H1 (cell line): ENCODE measurements around the gene CELF5. TPM values are rescaled to one million over a fixed set of nuclear protein-coding genes. Genes with fewer than 3 reads are reported as not detected.
A peak's percentile ranks its signal among the peaks of the same experiment; 100 is the strongest.

Experiments used
- CTCF ChIA-PET: fragments of 300-600 bp; sonication (Branson Sonifier 250); formaldehyde crosslinking; loops from one replicate; lab custom pipeline; 2021; ENCODE audit not compliant: partially characterized antibody; lab: Charles Lee
- POLR2A ChIA-PET: fragments of 300-600 bp; sonication (Branson Sonifier 250); formaldehyde crosslinking; loops from one replicate; lab custom pipeline; 2021; ENCODE audit warnings: inconsistent platforms; ENCODE audit not compliant: partially characterized antibody; lab: Charles Lee
- DNase-seq, 2 experiments: peaks; one replicate each; pipeline versions ENCODE4 v3.0.0 to v3.0.0-alpha.2; 2010 to 2022; ENCODE audit warnings: low spot score in 2 of 2, low read depth in 1 of 2, mixed read lengths in 1 of 2
- FAIRE-seq: peaks from 2 replicates; lab custom pipeline; 2011; peaks lifted over from hg19 to GRCh38; lab: Jason Lieb, UNC
- H2AFZ ChIP-seq: 2 replicates; pipeline ENCODE4 v1.8.1; 2012; ENCODE audit warnings: low read length, inconsistent platforms
- H2AK5ac ChIP-seq: 2 replicates; pipeline ENCODE4 v1.6.1; 2013; ENCODE audit warnings: low read depth, low read length
- H2BK120ac ChIP-seq: replicated peaks from 2 replicates; pipeline ENCODE3; 2013; ENCODE audit warnings: low read depth, low read length, inconsistent platforms
- H2BK12ac ChIP-seq: 2 replicates; pipeline ENCODE4 v1.6.1; 2013; ENCODE audit warnings: low read depth, low read length
- H2BK15ac ChIP-seq: 2 replicates; pipeline ENCODE4 v1.6.1; 2013; ENCODE audit warnings: low read length
- H2BK20ac ChIP-seq: 2 replicates; pipeline ENCODE4 v1.6.1; 2013; ENCODE audit warnings: low read length
- H2BK5ac ChIP-seq: 2 replicates; pipeline ENCODE4 v1.6.1; 2013; ENCODE audit warnings: low read depth, low read length
- H3K14ac ChIP-seq: 2 replicates; pipeline ENCODE4 v1.6.1; 2013; ENCODE audit warnings: inconsistent platforms; ENCODE audit not compliant: insufficient read length
- H3K18ac ChIP-seq: 2 replicates; pipeline ENCODE4 v1.6.1; 2013; ENCODE audit warnings: low read length; ENCODE audit errors: extremely low read depth
- H3K23ac ChIP-seq: 2 replicates; pipeline ENCODE4 v1.6.1; 2013; ENCODE audit warnings: inconsistent platforms; ENCODE audit not compliant: insufficient read length
- H3K23me2 ChIP-seq: 2 replicates; pipeline ENCODE4 v1.6.1; 2013; ENCODE audit warnings: low read depth, low read length
- H3K27ac ChIP-seq: 2 replicates; pipeline ENCODE4 v1.6.1; 2011; ENCODE audit warnings: low read depth, low read length, inconsistent platforms
- H3K27me3 ChIP-seq, 4 experiments: replicated peaks in 1 of 4; 1 replicate in 1 of 4; 2 replicates in 3 of 4; pipeline versions ENCODE4 v1.6.1 to v1.8.1; 2011 to 2013; ENCODE audit warnings: low read length in 3 of 4, mild to moderate bottlenecking in 3 of 4, inconsistent platforms in 2 of 4, mixed read lengths in 2 of 4, moderate library complexity in 1 of 4; ENCODE audit not compliant: control insufficient read depth in 3 of 4, insufficient read depth in 3 of 4; ENCODE audit errors: extremely low read depth in 1 of 4
- H3K36me3 ChIP-seq, 4 experiments: 2 replicates each; pipeline versions ENCODE4 v1.6.1 to v1.8.1; 2011 to 2013; ENCODE audit warnings: mild to moderate bottlenecking in 4 of 4, low read length in 3 of 4, moderate library complexity in 2 of 4, control low read depth in 1 of 4, inconsistent platforms in 1 of 4; ENCODE audit not compliant: insufficient read depth in 4 of 4, control insufficient read depth in 2 of 4
- H3K4ac ChIP-seq: replicated peaks from 2 replicates; pipeline ENCODE3; 2013; ENCODE audit warnings: low read length, low read depth, mixed read lengths, inconsistent platforms; ENCODE audit not compliant: insufficient read length
- H3K4me1 ChIP-seq, 4 experiments: replicated peaks in 1 of 4; 1 replicate in 1 of 4; 2 replicates in 3 of 4; pipeline versions ENCODE4 v1.6.1 to v1.8.1; 2011 to 2013; ENCODE audit warnings: low read length in 3 of 4, inconsistent platforms in 2 of 4, mixed read lengths in 1 of 4; ENCODE audit not compliant: insufficient read depth in 4 of 4, control insufficient read depth in 3 of 4
- H3K4me2 ChIP-seq, 2 experiments: 2 replicates each; pipeline versions ENCODE4 v1.6.1 to v1.8.1; 2011 to 2013; ENCODE audit warnings: low read depth in 2 of 2, low read length in 2 of 2, control low read depth in 1 of 2, inconsistent platforms in 1 of 2, mild to moderate bottlenecking in 1 of 2; ENCODE audit not compliant: insufficient read depth in 1 of 2
- H3K4me3 ChIP-seq, 4 experiments: fragments of 200-600, 300-600 bp in 1 of 4; sonication (generic), shearing (Covaris generic), sonication (Bioruptor Twin) in 1 of 4; 2 replicates each; pipeline versions ENCODE4 v1.5.1 to v1.8.1; 2011 to 2016; ENCODE audit warnings: low read length in 4 of 4, low read depth in 3 of 4, control low read depth in 2 of 4, inconsistent platforms in 2 of 4, mild to moderate bottlenecking in 2 of 4, mixed read lengths in 1 of 4, moderate library complexity in 1 of 4; ENCODE audit not compliant: insufficient read depth in 2 of 4; ENCODE audit errors: extremely low read depth in 1 of 4
- H3K56ac ChIP-seq: replicated peaks from 2 replicates; pipeline ENCODE3; 2013; ENCODE audit warnings: low read depth, mild to moderate bottlenecking, mixed read lengths, low read length, inconsistent platforms; ENCODE audit not compliant: insufficient read length
- H3K79me1 ChIP-seq: 2 replicates; pipeline ENCODE4 v1.6.1; 2013; ENCODE audit warnings: low read depth, low read length, control low read depth
- H3K79me2 ChIP-seq, 2 experiments: 2 replicates each; pipeline versions ENCODE4 v1.6.1 to v1.8.1; 2012 to 2013; ENCODE audit warnings: low read length in 2 of 2, mild to moderate bottlenecking in 2 of 2, inconsistent platforms in 1 of 2; ENCODE audit not compliant: insufficient read depth in 2 of 2, control insufficient read depth in 1 of 2
- H3K9ac ChIP-seq, 4 experiments: replicated peaks in 1 of 4; 1 replicate in 1 of 4; 2 replicates in 3 of 4; pipeline versions ENCODE4 v1.6.1 to v1.8.1; 2011 to 2013; ENCODE audit warnings: low read depth in 3 of 4, low read length in 3 of 4, control low read depth in 2 of 4, mild to moderate bottlenecking in 2 of 4, moderate library complexity in 2 of 4, inconsistent platforms in 1 of 4; ENCODE audit errors: extremely low read depth in 1 of 4
- H3K9me3 ChIP-seq, 2 experiments: 2 replicates each; pipeline versions ENCODE4 v1.6.1 to v1.8.1; 2012 to 2013; ENCODE audit warnings: mild to moderate bottlenecking in 2 of 2, moderate library complexity in 2 of 2, control low read depth in 1 of 2, inconsistent platforms in 1 of 2, low read depth in 1 of 2, low read length in 1 of 2, mixed read lengths in 1 of 2; ENCODE audit not compliant: insufficient read depth in 2 of 2
- H4K20me1 ChIP-seq, 2 experiments: replicated peaks in 1 of 2; 2 replicates each; pipeline versions ENCODE3 to v1.8.1; 2011 to 2013; ENCODE audit warnings: inconsistent platforms in 2 of 2, low read length in 2 of 2, mild to moderate bottlenecking in 1 of 2; ENCODE audit not compliant: insufficient read depth in 2 of 2, control insufficient read depth in 1 of 2
- H4K5ac ChIP-seq: 2 replicates; pipeline ENCODE4 v1.6.1; 2013; ENCODE audit warnings: low read length, low read depth, mixed read lengths, inconsistent platforms; ENCODE audit not compliant: insufficient read length
- H4K8ac ChIP-seq: 2 replicates; pipeline ENCODE4 v1.8.0; 2013; ENCODE audit warnings: mild to moderate bottlenecking, moderate library complexity, low read length, inconsistent platforms; ENCODE audit not compliant: insufficient read depth; ENCODE audit errors: extremely low read depth
- H4K91ac ChIP-seq: replicated peaks from 2 replicates; pipeline ENCODE3; 2013; ENCODE audit warnings: low read length, mixed read lengths, inconsistent platforms; ENCODE audit not compliant: insufficient read length
- BCL11A ChIP-seq, 2 experiments: IDR thresholded peaks; one replicate each; pipeline ENCODE4 v1.6.1; 2011; ENCODE audit warnings: low read depth in 2 of 2, low read length in 2 of 2, mild to moderate bottlenecking in 2 of 2
- CEBPB ChIP-seq: IDR thresholded peaks from 2 replicates; pipeline ENCODE4 v1.6.1; 2012; ENCODE audit warnings: low read depth, low read length
- CHD2 ChIP-seq: IDR thresholded peaks from 2 replicates; pipeline ENCODE4 v1.6.1; 2012; ENCODE audit warnings: low read length, improper control_type of control experiment
- EGR1 ChIP-seq: IDR thresholded peaks from 2 replicates; pipeline ENCODE4 v1.6.1; 2011; ENCODE audit warnings: low read depth, low read length, borderline replicate concordance
- NANOG ChIP-seq: IDR thresholded peaks from 2 replicates; pipeline ENCODE4 v1.6.1; 2011; ENCODE audit warnings: low read length, low read depth, mild to moderate bottlenecking, inconsistent platforms; ENCODE audit not compliant: insufficient read depth, poor library complexity, severe bottlenecking
- POLR2AphosphoS5 ChIP-seq: IDR thresholded peaks from 2 replicates; pipeline ENCODE4 v1.6.1; 2011; ENCODE audit warnings: low read depth, low read length
- RFX5 ChIP-seq: IDR thresholded peaks from 2 replicates; pipeline ENCODE4 v1.6.1; 2011; ENCODE audit warnings: low read depth, low read length, improper control_type of control experiment, borderline replicate concordance
- SIX5 ChIP-seq: IDR thresholded peaks from 2 replicates; pipeline ENCODE4 v1.6.1; 2011; ENCODE audit warnings: mild to moderate bottlenecking, low read depth, low read length
- SP1 ChIP-seq: IDR thresholded peaks from 2 replicates; pipeline ENCODE4 v1.6.1; 2011; ENCODE audit warnings: low read depth, low read length
- SP4 ChIP-seq: IDR thresholded peaks from 2 replicates; pipeline ENCODE4 v1.6.1; 2012; ENCODE audit warnings: low read length, inconsistent platforms
- SRF ChIP-seq: IDR thresholded peaks from 2 replicates; pipeline ENCODE4 v1.6.1; 2011; ENCODE audit warnings: mild to moderate bottlenecking, low read depth, low read length, moderate library complexity
- TCF12 ChIP-seq: IDR thresholded peaks from 2 replicates; pipeline ENCODE4 v1.6.1; 2011; ENCODE audit warnings: low read depth, mild to moderate bottlenecking, low read length
- USF2 ChIP-seq: IDR thresholded peaks from 2 replicates; pipeline ENCODE4 v1.6.1; 2011; ENCODE audit warnings: low read length, improper control_type of control experiment
- WGBS, 2 experiments: shearing (Covaris generic) in 1 of 2; methylation state at CpG; one replicate each; pipeline versions ENCODE4 v1.1.6 to v1.1.7; 2013 to 2015; ENCODE audit warnings: low lambda C conversion rate in 2 of 2, mixed read lengths in 2 of 2, inconsistent platforms in 1 of 2, low coverage in 1 of 2, missing lambda C conversion rate in 1 of 2; ENCODE audit not compliant: insufficient replicate concordance in 2 of 2, insufficient coverage in 1 of 2, insufficient read length in 1 of 2; ENCODE audit errors: extremely low coverage in 1 of 2, missing lambda C conversion rate in 1 of 2; 5-methylcytosine and 5-hydroxymethylcytosine counted together
- polyA plus RNA-seq, 7 experiments: library from polyadenylated mRNA; depleted of rRNA in 3 of 7; stranded (reverse) in 5 of 7; unstranded in 2 of 7; fragments of >200 nt in 5 of 7; fragments of 200-250 nt in 2 of 7; gene quantifications; 1 replicate in 5 of 7; 2 replicates in 1 of 7; 4 replicates in 1 of 7; pipeline versions ENCODE4 v1.2.1 to v1.2.3, GENCODE V29; 2011 to 2013; ENCODE audit warnings: missing spikeins in 2 of 7, mixed read lengths in 2 of 7
- total RNA-seq: library from RNA; stranded (reverse); fragmentation: NEBNext Ultra II Directional; extraction: Animal tissue kit (Norgen Biotek cat#: 25700); gene quantifications from 2 replicates; pipeline ENCODE4 v1.2.1, GENCODE V29; 2021
- TF ChIP-seq, protein P1 (sequence below): IDR thresholded peaks from 2 replicates; pipeline ENCODE4 v1.6.1; 2011; ENCODE audit warnings: low read depth, mild to moderate bottlenecking, low read length; ENCODE audit not compliant: insufficient read depth

Gene CELF5
- total and polyA plus RNA-seq, 2 of the 8 experiments (the other 6 are each of a cell fraction or from before 2014, with no cell fraction given) = 9.8 to 15.0 TPM

DNA sequence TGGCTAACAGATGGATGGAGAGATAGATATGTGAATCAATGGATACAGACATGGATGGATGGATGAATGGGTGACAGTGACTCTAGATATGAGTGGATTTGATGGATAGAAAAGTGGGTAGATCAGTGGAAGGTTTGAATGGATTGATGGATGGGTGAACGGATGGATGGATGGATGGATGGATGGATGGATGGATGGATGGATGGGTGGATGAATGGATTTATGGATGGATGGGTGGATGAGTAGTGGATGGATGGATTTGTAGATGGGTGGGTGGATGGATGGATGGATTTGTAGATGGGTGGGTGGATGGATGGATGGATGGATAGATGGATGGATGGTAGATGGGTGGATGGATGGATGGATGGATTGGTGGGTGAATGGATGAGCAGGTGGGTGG is 6.8 kb downstream of the CELF5 start:
- H3K4me1 ChIP-seq = peaks cover 2 to 14% (median 8%) of the 10 kb centered on the region in 4 experiments
- no peak overlapping the region for H2BK12ac ChIP-seq
- H3K9ac ChIP-seq = no peak overlapping the region
- no peak overlapping the region for H2AFZ ChIP-seq
- H3K27me3 ChIP-seq = no peaks in the 10 kb centered on the region
- H2AK5ac ChIP-seq = no peak overlapping the region
- H2BK120ac ChIP-seq = no peak overlapping the region
- no peak overlapping the region for H3K27ac ChIP-seq
- no peaks in the 10 kb centered on the region for H3K36me3 ChIP-seq
- DNase-seq = no peak
- H3K4me3 ChIP-seq = no peak overlapping the region
- peaks cover 18% of the 10 kb centered on the region; the same call in 1 of the 2 replicates for H3K23me2 ChIP-seq
- no peak overlapping the region for H3K23ac ChIP-seq
- H3K79me2 ChIP-seq = 0 out of 4 replicates have a peak, but pooled peaks cover 0 to 2% of the 10 kb centered on the region in 2 experiments
- H2BK5ac ChIP-seq = no peak overlapping the region
- peak overlapping the region; percentile 54 for H3K56ac ChIP-seq
- H4K20me1 ChIP-seq = peaks cover 9 to 21% of the 10 kb centered on the region in 2 experiments
- WGBS, 2 experiments = 86 to 100% methylated on average over 1 of the region's 1 CpG
- no peak for FAIRE-seq
- no peak overlapping the region for H4K5ac ChIP-seq
- POLR2A ChIA-PET = interaction anchor here (1.5 to 2.2 kb wide), 2 partner anchors 10 to 12 kb away, joined by 3 to 7 read pairs; no protein-coding TSS in a partner anchor
- no peak overlapping the region for H2BK20ac ChIP-seq
- no peaks in the 10 kb centered on the region for H3K9me3 ChIP-seq
- H3K4me2 ChIP-seq = no peak overlapping the region
- H3K18ac ChIP-seq = no peak overlapping the region
- H4K91ac ChIP-seq = no peak overlapping the region
- H2BK15ac ChIP-seq = no peak overlapping the region
- no peak overlapping the region for H3K14ac ChIP-seq
- H3K4ac ChIP-seq = no peak overlapping the region
- no peak overlapping the region for H4K8ac ChIP-seq
- no peaks in the 10 kb centered on the region for H3K79me1 ChIP-seq
- CTCF ChIA-PET = interaction anchor here (1.7 kb wide), 1 partner anchor 44 kb away, joined by 4 read pairs; no protein-coding TSS in a partner anchor
- TF ChIP-seq SRF (no peak), CEBPB (no peak), RFX5 (no peak), USF2 (no peak), SP1 (no peak), POLR2AphosphoS5 (no peak), EGR1 (no peak), NANOG (no peak), BCL11A (IDR thresholded peaks at IDR 0.05; ENCODE audit: low read depth in 2 of 2, low read length in 2 of 2) (no peak), SP4 (no peak), SIX5 (no peak), TCF12 (no peak), CHD2 (no peak)
- TF ChIP-seq, protein P1, sequence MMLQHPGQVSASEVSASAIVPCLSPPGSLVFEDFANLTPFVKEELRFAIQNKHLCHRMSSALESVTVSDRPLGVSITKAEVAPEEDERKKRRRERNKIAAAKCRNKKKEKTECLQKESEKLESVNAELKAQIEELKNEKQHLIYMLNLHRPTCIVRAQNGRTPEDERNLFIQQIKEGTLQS = no peak
